Measurements from ENCODE around the gene TUBA8.

TUBA8 gene

DNA sequence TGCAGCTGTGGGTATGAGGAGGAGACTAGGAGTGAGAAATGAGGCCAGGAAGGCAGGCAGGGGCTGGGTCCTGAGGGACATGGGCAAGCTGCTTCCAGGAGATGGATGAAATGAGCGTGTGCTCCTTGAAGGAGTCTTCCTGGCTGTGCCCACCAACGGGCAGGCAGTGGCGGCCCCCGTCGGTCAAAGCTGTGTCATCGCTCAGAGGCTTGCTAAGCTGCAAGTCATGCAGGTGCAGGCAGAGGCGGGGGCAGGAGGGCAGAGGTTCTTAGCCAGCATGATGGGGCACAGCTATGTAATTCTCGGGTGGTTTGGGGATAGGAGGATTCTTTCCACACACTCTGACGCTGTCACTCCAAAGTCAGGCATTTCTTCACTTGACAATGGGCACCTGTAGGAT, 45.4 kb upstream of the TUBA8 start:
- TF ChIP-seq, protein P1, sequence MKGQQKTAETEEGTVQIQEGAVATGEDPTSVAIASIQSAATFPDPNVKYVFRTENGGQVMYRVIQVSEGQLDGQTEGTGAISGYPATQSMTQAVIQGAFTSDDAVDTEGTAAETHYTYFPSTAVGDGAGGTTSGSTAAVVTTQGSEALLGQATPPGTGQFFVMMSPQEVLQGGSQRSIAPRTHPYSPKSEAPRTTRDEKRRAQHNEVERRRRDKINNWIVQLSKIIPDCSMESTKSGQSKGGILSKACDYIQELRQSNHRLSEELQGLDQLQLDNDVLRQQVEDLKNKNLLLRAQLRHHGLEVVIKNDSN (IDR thresholded peaks at IDR 0.05), result no peak
- TF ChIP-seq, protein P2, sequence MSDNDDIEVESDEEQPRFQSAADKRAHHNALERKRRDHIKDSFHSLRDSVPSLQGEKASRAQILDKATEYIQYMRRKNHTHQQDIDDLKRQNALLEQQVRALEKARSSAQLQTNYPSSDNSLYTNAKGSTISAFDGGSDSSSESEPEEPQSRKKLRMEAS (IDR thresholded peaks at IDR 0.05), result no peak
- TF ChIP-seq CEBPB (IDR thresholded peaks at IDR 0.05), result no peak
- TF ChIP-seq RAD21 (IDR thresholded peaks at IDR 0.05; ENCODE audit: low read depth), result no peak
- TF ChIP-seq, protein P3, sequence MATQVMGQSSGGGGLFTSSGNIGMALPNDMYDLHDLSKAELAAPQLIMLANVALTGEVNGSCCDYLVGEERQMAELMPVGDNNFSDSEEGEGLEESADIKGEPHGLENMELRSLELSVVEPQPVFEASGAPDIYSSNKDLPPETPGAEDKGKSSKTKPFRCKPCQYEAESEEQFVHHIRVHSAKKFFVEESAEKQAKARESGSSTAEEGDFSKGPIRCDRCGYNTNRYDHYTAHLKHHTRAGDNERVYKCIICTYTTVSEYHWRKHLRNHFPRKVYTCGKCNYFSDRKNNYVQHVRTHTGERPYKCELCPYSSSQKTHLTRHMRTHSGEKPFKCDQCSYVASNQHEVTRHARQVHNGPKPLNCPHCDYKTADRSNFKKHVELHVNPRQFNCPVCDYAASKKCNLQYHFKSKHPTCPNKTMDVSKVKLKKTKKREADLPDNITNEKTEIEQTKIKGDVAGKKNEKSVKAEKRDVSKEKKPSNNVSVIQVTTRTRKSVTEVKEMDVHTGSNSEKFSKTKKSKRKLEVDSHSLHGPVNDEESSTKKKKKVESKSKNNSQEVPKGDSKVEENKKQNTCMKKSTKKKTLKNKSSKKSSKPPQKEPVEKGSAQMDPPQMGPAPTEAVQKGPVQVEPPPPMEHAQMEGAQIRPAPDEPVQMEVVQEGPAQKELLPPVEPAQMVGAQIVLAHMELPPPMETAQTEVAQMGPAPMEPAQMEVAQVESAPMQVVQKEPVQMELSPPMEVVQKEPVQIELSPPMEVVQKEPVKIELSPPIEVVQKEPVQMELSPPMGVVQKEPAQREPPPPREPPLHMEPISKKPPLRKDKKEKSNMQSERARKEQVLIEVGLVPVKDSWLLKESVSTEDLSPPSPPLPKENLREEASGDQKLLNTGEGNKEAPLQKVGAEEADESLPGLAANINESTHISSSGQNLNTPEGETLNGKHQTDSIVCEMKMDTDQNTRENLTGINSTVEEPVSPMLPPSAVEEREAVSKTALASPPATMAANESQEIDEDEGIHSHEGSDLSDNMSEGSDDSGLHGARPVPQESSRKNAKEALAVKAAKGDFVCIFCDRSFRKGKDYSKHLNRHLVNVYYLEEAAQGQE (IDR thresholded peaks at IDR 0.05; ENCODE audit: low read depth), result no peak
- no peak for TF ChIP-seq TEAD4 (IDR thresholded peaks at IDR 0.05)
- TF ChIP-seq EP300 (IDR thresholded peaks at IDR 0.05; ENCODE audit: borderline replicate concordance), result no peak
- TF ChIP-seq EGR1 (IDR thresholded peaks at IDR 0.05), result no peak
- no peak for TF ChIP-seq TCF12 (IDR thresholded peaks at IDR 0.05; ENCODE audit: low read depth)
- no peak for TF ChIP-seq ZBTB7A (IDR thresholded peaks at IDR 0.05; ENCODE audit: low read depth)
- TF ChIP-seq NFIC (IDR thresholded peaks at IDR 0.05), result no peak
- TF ChIP-seq FOXM1 (IDR thresholded peaks at IDR 0.05; ENCODE audit: borderline replicate concordance, low read depth), result no peak
- TF ChIP-seq TAF1 (IDR thresholded peaks at IDR 0.05; ENCODE audit: low read depth), result no peak
- TF ChIP-seq YY1 (IDR thresholded peaks at IDR 0.05; ENCODE audit: low read depth), result no peak
- TF ChIP-seq CREB1 (IDR thresholded peaks at IDR 0.05; ENCODE audit: low read depth), result no peak

DNA sequence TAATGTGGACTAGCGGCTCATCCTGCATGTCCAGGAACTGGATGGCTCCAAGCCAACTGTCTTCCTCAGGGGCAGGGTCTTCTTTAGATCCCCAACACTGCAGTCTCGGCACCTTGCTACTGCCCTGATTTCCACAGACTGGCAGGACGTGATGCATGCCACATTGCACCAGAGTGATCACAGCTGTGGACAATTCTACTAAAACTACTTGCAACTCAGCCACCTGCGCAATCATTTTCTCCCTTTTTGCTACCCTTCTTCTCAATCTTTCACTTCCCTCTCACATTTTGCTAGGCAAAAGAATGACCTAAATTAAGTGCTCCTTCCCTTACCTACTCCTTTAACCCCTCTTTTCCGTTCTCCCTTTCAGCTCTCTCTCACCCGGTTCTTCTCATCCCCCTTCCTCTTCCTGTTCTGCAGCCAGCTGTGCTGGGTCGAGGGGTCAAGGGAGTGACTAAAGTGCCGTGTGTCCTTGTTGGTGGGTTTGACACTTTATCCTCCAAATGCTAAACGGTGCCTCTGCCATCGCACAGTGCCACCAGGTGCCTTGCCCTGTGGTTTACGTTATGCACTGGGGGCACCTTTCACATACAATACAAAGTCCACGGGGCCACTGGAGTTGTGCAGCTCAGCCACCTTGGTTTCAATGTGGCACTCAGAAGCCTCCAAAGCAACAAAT, 44.3 kb upstream of the TUBA8 start:
- TF ChIP-seq, protein P1 (IDR thresholded peaks at IDR 0.05), result no peak
- TF ChIP-seq ZBTB7A (IDR thresholded peaks at IDR 0.05; ENCODE audit: low read depth) (no peak), TAF1 (IDR thresholded peaks at IDR 0.05; ENCODE audit: low read depth) (no peak), EP300 (IDR thresholded peaks at IDR 0.05; ENCODE audit: borderline replicate concordance) (no peak), NFIC (IDR thresholded peaks at IDR 0.05) (no peak), RAD21 (IDR thresholded peaks at IDR 0.05; ENCODE audit: low read depth) (no peak), CREB1 (IDR thresholded peaks at IDR 0.05; ENCODE audit: low read depth) (no peak), FOXM1 (IDR thresholded peaks at IDR 0.05; ENCODE audit: borderline replicate concordance, low read depth) (no peak), TEAD4 (IDR thresholded peaks at IDR 0.05) (no peak), YY1 (IDR thresholded peaks at IDR 0.05; ENCODE audit: low read depth) (no peak)
- TF ChIP-seq, protein P3 (IDR thresholded peaks at IDR 0.05; ENCODE audit: low read depth), result no peak

DNA sequence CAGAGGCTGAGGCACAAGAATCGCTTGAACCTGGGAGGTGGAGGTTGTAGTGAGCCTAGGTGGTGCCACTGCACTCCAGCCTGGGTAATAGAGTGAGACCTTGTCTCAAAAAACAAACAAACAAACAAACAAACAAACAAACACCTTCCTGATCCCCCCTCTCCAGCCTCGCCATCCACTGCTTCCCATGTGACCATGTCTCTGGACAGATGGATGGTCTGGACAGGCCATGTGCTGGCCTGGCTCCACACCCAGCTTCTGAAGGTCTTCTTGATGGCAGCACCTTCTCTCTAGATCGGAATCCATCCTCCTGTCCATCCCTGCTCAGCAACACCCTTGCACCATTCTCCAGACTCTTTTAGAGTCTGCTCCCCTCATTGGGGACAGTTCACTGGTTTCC, 43.5 kb upstream of the TUBA8 start:
- TF ChIP-seq, protein P1 (IDR thresholded peaks at IDR 0.05), result no peak
- TF ChIP-seq YY1 (IDR thresholded peaks at IDR 0.05; ENCODE audit: low read depth) (no peak), CREB1 (IDR thresholded peaks at IDR 0.05; ENCODE audit: low read depth) (no peak), EP300 (IDR thresholded peaks at IDR 0.05; ENCODE audit: borderline replicate concordance) (no peak), NFIC (IDR thresholded peaks at IDR 0.05) (no peak), TEAD4 (IDR thresholded peaks at IDR 0.05) (no peak), TAF1 (IDR thresholded peaks at IDR 0.05; ENCODE audit: low read depth) (no peak), ZBTB7A (IDR thresholded peaks at IDR 0.05; ENCODE audit: low read depth) (no peak)

DNA sequence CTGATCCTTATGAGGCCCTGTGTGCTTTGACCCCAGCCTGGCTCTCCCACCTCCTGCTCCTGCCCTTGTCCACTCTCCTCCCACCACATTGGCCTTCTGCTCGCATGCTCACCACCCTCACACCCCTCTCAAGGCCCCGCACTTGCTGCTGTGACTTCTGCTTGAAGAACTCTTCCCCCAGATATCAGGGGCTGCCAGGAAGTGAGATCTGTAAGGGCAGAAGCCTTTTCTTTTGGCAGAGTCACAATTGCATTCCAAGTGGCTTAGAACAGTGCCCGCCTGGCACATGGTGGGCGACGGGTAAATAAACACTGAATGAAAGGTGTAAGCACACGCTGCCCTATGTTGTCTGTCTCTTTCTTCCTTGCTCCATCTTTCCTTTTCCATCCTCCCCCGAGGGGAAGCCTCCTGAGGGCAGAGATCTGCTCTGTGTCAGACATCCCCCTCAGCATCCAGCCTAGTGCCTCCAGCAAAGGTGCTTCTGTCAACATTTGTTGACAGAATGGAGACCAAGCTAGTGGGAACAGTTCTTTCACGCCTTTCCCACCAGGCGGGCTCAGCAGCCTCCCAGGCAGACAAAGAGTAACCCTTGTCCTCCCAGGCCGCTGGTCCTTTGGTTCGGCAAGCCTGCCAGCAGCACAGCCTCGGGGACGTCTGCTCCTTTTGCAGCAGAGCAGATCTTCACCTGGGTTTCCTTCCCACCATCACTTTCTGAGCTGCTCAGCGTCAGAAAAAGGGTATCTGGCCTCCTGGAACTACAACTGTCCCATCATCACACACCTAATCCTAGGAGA, 42.9 kb upstream of the TUBA8 start:
- TF ChIP-seq FOXM1 (IDR thresholded peaks at IDR 0.05; ENCODE audit: borderline replicate concordance, low read depth) (no peak), TEAD4 (IDR thresholded peaks at IDR 0.05) (no peak), EGR1 (IDR thresholded peaks at IDR 0.05) (no peak), CEBPB (IDR thresholded peaks at IDR 0.05) (no peak), RAD21 (IDR thresholded peaks at IDR 0.05; ENCODE audit: low read depth) (no peak), TCF12 (IDR thresholded peaks at IDR 0.05; ENCODE audit: low read depth) (no peak), NFIC (IDR thresholded peaks at IDR 0.05) (no peak), ZBTB7A (IDR thresholded peaks at IDR 0.05; ENCODE audit: low read depth) (no peak), CREB1 (IDR thresholded peaks at IDR 0.05; ENCODE audit: low read depth) (no peak), YY1 (IDR thresholded peaks at IDR 0.05; ENCODE audit: low read depth) (no peak), TAF1 (IDR thresholded peaks at IDR 0.05; ENCODE audit: low read depth) (no peak), EP300 (IDR thresholded peaks at IDR 0.05; ENCODE audit: borderline replicate concordance) (no peak)
- TF ChIP-seq, protein P1 (IDR thresholded peaks at IDR 0.05), result no peak
- TF ChIP-seq, protein P2 (IDR thresholded peaks at IDR 0.05), result no peak
- TF ChIP-seq, protein P3 (IDR thresholded peaks at IDR 0.05; ENCODE audit: low read depth), result no peak
